ENCODE data around the gene NTSR1. TPM values are rescaled to one million over a fixed set of nuclear protein-coding genes. Genes with fewer than 3 reads are reported as not detected.
A peak's percentile ranks its signal among the peaks of the same experiment; 100 is the strongest.

The NTSR1 gene
- total and polyA plus RNA-seq, 2 donors, result 0.09 to 0.14 TPM

- 54% methylated on average over 28 of the region's 28 CpGs for WGBS
- Histone ChIP-seq H3K27ac (ENCODE audit: low read depth in 1 of 2, low read length in 1 of 2) (peak overlapping the region; percentile 72 to 77), H3K36me3 (ENCODE audit: control insufficient read depth in 2 of 2, insufficient read depth in 2 of 2, low read length in 1 of 2) (no peaks in the 10 kb centered on the region), H3K4me1 (ENCODE audit: control insufficient read depth in 2 of 2, insufficient read depth in 2 of 2, low read length in 2 of 2) (peaks cover 10 to 46% of the 10 kb centered on the region in 2 donors), H3K27me3 (ENCODE audit: control insufficient read depth in 2 of 2, insufficient read depth in 1 of 2, low read length in 1 of 2) (peaks cover 0 to 11% of the 10 kb centered on the region in 2 donors), H3K4me3 (ENCODE audit: low read length in 2 of 2) (peak overlapping the region in 1 of 2 donors; percentile 10), H3K9me3 (ENCODE audit: control insufficient read depth in 2 of 2, insufficient read depth in 1 of 2, low read length in 1 of 2) (no peaks in the 10 kb centered on the region)
- DNase-seq (ENCODE audit: low read depth in 6 of 9, low spot score in 9 of 9), result peak in 5 of 9 donors; percentile 47 to 74 (median 51)
Observed at GRCh38 chr20:62740286-62741141, 31.9 kb downstream of the NTSR1 start.

GRCh38 chr20:62741191-62741691, 32.6 kb downstream of the NTSR1 start:
- Histone ChIP-seq H3K27me3 (ENCODE audit: control insufficient read depth in 2 of 2, insufficient read depth in 1 of 2, low read length in 1 of 2) (peaks cover 0 to 15% of the 10 kb centered on the region in 2 donors), H3K4me1 (ENCODE audit: control insufficient read depth in 2 of 2, insufficient read depth in 2 of 2, low read length in 2 of 2) (peaks cover 10 to 43% of the 10 kb centered on the region in 2 donors), H3K9me3 (ENCODE audit: control insufficient read depth in 2 of 2, insufficient read depth in 1 of 2, low read length in 1 of 2) (no peaks in the 10 kb centered on the region), H3K36me3 (ENCODE audit: control insufficient read depth in 2 of 2, insufficient read depth in 2 of 2, low read length in 1 of 2) (no peaks in the 10 kb centered on the region), H3K27ac (ENCODE audit: low read depth in 1 of 2, low read length in 1 of 2) (peak overlapping the region in 1 of 2 donors; percentile 71), H3K4me3 (ENCODE audit: low read length in 2 of 2) (no peak overlapping the region)
- 60% methylated on average over 9 of the region's 9 CpGs for WGBS
- no peak for DNase-seq (ENCODE audit: low read depth in 6 of 9, low spot score in 9 of 9)

- no peak overlapping the region for H3K4me3 ChIP-seq (ENCODE audit: low read length in 2 of 2)
- no peaks in the 10 kb centered on the region for H3K36me3 ChIP-seq (ENCODE audit: control insufficient read depth in 2 of 2, insufficient read depth in 2 of 2, low read length in 1 of 2)
- H3K27me3 ChIP-seq (ENCODE audit: control insufficient read depth in 2 of 2, insufficient read depth in 1 of 2, low read length in 1 of 2), result peaks cover 0 to 15% of the 10 kb centered on the region in 2 donors
- 94% methylated on average over 18 of the region's 18 CpGs for WGBS
- DNase-seq (ENCODE audit: low read depth in 6 of 9, low spot score in 9 of 9), result no peak
- H3K4me1 ChIP-seq (ENCODE audit: control insufficient read depth in 2 of 2, insufficient read depth in 2 of 2, low read length in 2 of 2), result peaks cover 10 to 39% of the 10 kb centered on the region in 2 donors
- no peak overlapping the region for H3K27ac ChIP-seq (ENCODE audit: low read depth in 1 of 2, low read length in 1 of 2)
- H3K9me3 ChIP-seq (ENCODE audit: control insufficient read depth in 2 of 2, insufficient read depth in 1 of 2, low read length in 1 of 2), result no peaks in the 10 kb centered on the region
Observed at GRCh38 chr20:62741701-62742491, 33.3 kb downstream of the NTSR1 start.

GRCh38 chr20:62742550-62742949, 33.9 kb downstream of the NTSR1 start:
- DNase-seq (ENCODE audit: low read depth in 6 of 9, low spot score in 9 of 9), result no peak

GRCh38 chr20:62742979-62743776, 34.5 kb downstream of the NTSR1 start:
- H3K9me3 ChIP-seq (ENCODE audit: control insufficient read depth in 2 of 2, insufficient read depth in 1 of 2, low read length in 1 of 2), result no peaks in the 10 kb centered on the region
- WGBS, result 95% methylated on average over 21 of the region's 21 CpGs
- no peak overlapping the region for H3K4me3 ChIP-seq (ENCODE audit: low read length in 2 of 2)
- no peak for DNase-seq (ENCODE audit: low read depth in 6 of 9, low spot score in 9 of 9)
- H3K36me3 ChIP-seq (ENCODE audit: control insufficient read depth in 2 of 2, insufficient read depth in 2 of 2, low read length in 1 of 2), result no peaks in the 10 kb centered on the region
- peaks cover 0 to 15% of the 10 kb centered on the region in 2 donors for H3K27me3 ChIP-seq (ENCODE audit: control insufficient read depth in 2 of 2, insufficient read depth in 1 of 2, low read length in 1 of 2)
- no peak overlapping the region for H3K27ac ChIP-seq (ENCODE audit: low read depth in 1 of 2, low read length in 1 of 2)
- H3K4me1 ChIP-seq (ENCODE audit: control insufficient read depth in 2 of 2, insufficient read depth in 2 of 2, low read length in 2 of 2), result peaks cover 10 to 36% of the 10 kb centered on the region in 2 donors

More at GRCh38 chr20:62742550-62742949, 33.9 kb downstream of the NTSR1 start:
- Histone ChIP-seq H3K4me3 (ENCODE audit: low read length in 2 of 2) (no peak overlapping the region), H3K27me3 (ENCODE audit: control insufficient read depth in 2 of 2, insufficient read depth in 1 of 2, low read length in 1 of 2) (peaks cover 0 to 15% of the 10 kb centered on the region in 2 donors), H3K36me3 (ENCODE audit: control insufficient read depth in 2 of 2, insufficient read depth in 2 of 2, low read length in 1 of 2) (no peaks in the 10 kb centered on the region), H3K27ac (ENCODE audit: low read depth in 1 of 2, low read length in 1 of 2) (no peak overlapping the region), H3K4me1 (ENCODE audit: control insufficient read depth in 2 of 2, insufficient read depth in 2 of 2, low read length in 2 of 2) (peaks cover 10 to 39% of the 10 kb centered on the region in 2 donors), H3K9me3 (ENCODE audit: control insufficient read depth in 2 of 2, insufficient read depth in 1 of 2, low read length in 1 of 2) (no peaks in the 10 kb centered on the region)
- 88% methylated on average over 6 of the region's 6 CpGs for WGBS

GRCh38 chr20:62743777-62744317, 35.2 kb downstream of the NTSR1 start:
- Histone ChIP-seq H3K4me1 (ENCODE audit: control insufficient read depth in 2 of 2, insufficient read depth in 2 of 2, low read length in 2 of 2) (peaks cover 10 to 36% of the 10 kb centered on the region in 2 donors), H3K36me3 (ENCODE audit: control insufficient read depth in 2 of 2, insufficient read depth in 2 of 2, low read length in 1 of 2) (no peaks in the 10 kb centered on the region), H3K4me3 (ENCODE audit: low read length in 2 of 2) (no peak overlapping the region), H3K27ac (ENCODE audit: low read depth in 1 of 2, low read length in 1 of 2) (no peak overlapping the region), H3K9me3 (ENCODE audit: control insufficient read depth in 2 of 2, insufficient read depth in 1 of 2, low read length in 1 of 2) (no peaks in the 10 kb centered on the region), H3K27me3 (ENCODE audit: control insufficient read depth in 2 of 2, insufficient read depth in 1 of 2, low read length in 1 of 2) (peaks cover 0 to 15% of the 10 kb centered on the region in 2 donors)
- 95% methylated on average over 20 of the region's 20 CpGs for WGBS
- no peak for DNase-seq (ENCODE audit: low read depth in 6 of 9, low spot score in 9 of 9)

GRCh38 chr20:62744741-62745191, 36.1 kb downstream of the NTSR1 start:
- DNase-seq (ENCODE audit: low read depth in 6 of 9, low spot score in 9 of 9), result no peak
- no peak overlapping the region for H3K27ac ChIP-seq (ENCODE audit: low read depth in 1 of 2, low read length in 1 of 2)
- H3K4me1 ChIP-seq (ENCODE audit: control insufficient read depth in 2 of 2, insufficient read depth in 2 of 2, low read length in 2 of 2), result peaks cover 9 to 27% of the 10 kb centered on the region in 2 donors
- H3K27me3 ChIP-seq (ENCODE audit: control insufficient read depth in 2 of 2, insufficient read depth in 1 of 2, low read length in 1 of 2), result peaks cover 0 to 15% of the 10 kb centered on the region in 2 donors
- whole genome bisulfite sequencing, result 82% methylated on average over 6 of the region's 6 CpGs
- H3K36me3 ChIP-seq (ENCODE audit: control insufficient read depth in 2 of 2, insufficient read depth in 2 of 2, low read length in 1 of 2), result no peaks in the 10 kb centered on the region
- H3K9me3 ChIP-seq (ENCODE audit: control insufficient read depth in 2 of 2, insufficient read depth in 1 of 2, low read length in 1 of 2), result no peaks in the 10 kb centered on the region
- H3K4me3 ChIP-seq (ENCODE audit: low read length in 2 of 2), result no peak overlapping the region

- Histone ChIP-seq H3K4me3 (ENCODE audit: low read length in 2 of 2) (no peak overlapping the region), H3K4me1 (ENCODE audit: control insufficient read depth in 2 of 2, insufficient read depth in 2 of 2, low read length in 2 of 2) (peaks cover 7 to 21% of the 10 kb centered on the region in 2 donors), H3K9me3 (ENCODE audit: control insufficient read depth in 2 of 2, insufficient read depth in 1 of 2, low read length in 1 of 2) (no peaks in the 10 kb centered on the region), H3K36me3 (ENCODE audit: control insufficient read depth in 2 of 2, insufficient read depth in 2 of 2, low read length in 1 of 2) (no peaks in the 10 kb centered on the region), H3K27ac (ENCODE audit: low read depth in 1 of 2, low read length in 1 of 2) (peak overlapping the region in 1 of 2 donors; percentile 26), H3K27me3 (ENCODE audit: control insufficient read depth in 2 of 2, insufficient read depth in 1 of 2, low read length in 1 of 2) (peaks cover 0 to 16% of the 10 kb centered on the region in 2 donors)
- DNase-seq (ENCODE audit: low read depth in 6 of 9, low spot score in 9 of 9), result no peak
- WGBS, result 86% methylated on average over 11 of the region's 11 CpGs
Observed at GRCh38 chr20:62745279-62745951, 36.8 kb downstream of the NTSR1 start.
